ENCODE measurements around the gene CBFA2T2.
A peak's percentile ranks its signal among the peaks of the same experiment; 100 is the strongest.
"Not testable (repeated sequence)": the region's sequence is repeated elsewhere in the genome, so short reads cannot be mapped to it uniquely, and the experiment has no call there.

The CBFA2T2 gene

DNA sequence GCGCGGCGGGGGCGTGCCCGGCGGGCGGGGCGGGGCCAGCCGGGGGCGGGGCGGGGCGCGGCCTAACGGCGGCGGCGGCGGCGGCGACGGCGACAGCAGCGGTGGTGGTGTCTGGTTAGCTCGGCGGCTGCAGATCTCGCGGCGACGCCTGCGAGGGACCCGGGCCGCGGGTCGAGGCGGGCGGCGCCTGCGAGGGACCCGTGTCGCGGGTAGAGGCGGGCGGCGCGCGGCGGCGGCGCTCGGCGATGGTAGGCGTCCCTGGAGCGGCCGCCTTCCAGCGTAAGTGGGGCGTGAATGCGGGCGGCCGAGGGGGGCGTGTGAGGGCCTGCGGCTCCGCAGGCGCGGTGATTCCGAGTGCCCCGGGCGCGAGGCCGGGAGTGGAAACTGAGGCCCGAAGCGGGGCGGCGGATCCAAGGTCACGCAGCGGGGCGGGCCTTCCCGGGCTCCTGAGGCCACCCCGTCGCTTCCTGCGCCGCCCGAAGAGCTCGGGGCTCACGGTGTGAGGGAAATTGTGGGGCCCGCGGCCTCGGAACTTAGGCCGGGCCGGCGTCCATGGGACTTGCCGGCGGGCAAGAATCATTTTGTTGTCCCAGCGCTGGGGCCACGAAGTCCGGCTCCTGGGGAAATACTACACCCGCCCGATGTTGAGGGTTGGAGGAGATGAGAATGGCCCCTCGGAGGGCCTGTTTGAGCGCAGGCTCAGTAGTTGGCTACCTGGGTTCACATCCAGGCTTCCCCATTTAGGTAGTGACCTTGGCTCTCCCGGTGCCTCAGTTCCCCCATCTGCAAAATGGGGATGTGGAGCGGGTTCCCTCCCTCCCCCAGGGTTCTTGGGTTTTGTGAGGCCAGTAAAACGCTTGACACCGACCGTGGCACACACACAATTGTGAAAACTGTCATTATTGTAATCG is at the start of gene CBFA2T2:
Gene CBFA2T2, plus strand, starts transcription at position 74 of the 911 bp plus-strand sequence. Its CDS starts 172 bp downstream, at position 246.
- Histone ChIP-seq H3K79me2 (peaks cover 35% of the 10 kb centered on the region), H2AFZ (peak within 1 kb of the TSS; percentile 98), H3K4me1 (peaks cover 4% of the 10 kb centered on the region), H3K9ac (peak within 1 kb of the TSS; percentile 63), H3K27ac (peak within 1 kb of the TSS; percentile 94), H3K27me3 (ENCODE audit: control insufficient read depth, insufficient read depth, low read length) (no peaks in the 10 kb centered on the region), H3K9me3 (ENCODE audit: control insufficient read depth, low read length) (no peaks in the 10 kb centered on the region), H3K4me2 (ENCODE audit: low read length) (peak within 1 kb of the TSS; percentile 99), H3K36me3 (ENCODE audit: control insufficient read depth, insufficient read depth, low read length) (no peaks in the 10 kb centered on the region), H3K4me3 (ENCODE audit: low read depth, low read length) (peak within 1 kb of the TSS; percentile 80)
- TF ChIP-seq, protein P1, sequence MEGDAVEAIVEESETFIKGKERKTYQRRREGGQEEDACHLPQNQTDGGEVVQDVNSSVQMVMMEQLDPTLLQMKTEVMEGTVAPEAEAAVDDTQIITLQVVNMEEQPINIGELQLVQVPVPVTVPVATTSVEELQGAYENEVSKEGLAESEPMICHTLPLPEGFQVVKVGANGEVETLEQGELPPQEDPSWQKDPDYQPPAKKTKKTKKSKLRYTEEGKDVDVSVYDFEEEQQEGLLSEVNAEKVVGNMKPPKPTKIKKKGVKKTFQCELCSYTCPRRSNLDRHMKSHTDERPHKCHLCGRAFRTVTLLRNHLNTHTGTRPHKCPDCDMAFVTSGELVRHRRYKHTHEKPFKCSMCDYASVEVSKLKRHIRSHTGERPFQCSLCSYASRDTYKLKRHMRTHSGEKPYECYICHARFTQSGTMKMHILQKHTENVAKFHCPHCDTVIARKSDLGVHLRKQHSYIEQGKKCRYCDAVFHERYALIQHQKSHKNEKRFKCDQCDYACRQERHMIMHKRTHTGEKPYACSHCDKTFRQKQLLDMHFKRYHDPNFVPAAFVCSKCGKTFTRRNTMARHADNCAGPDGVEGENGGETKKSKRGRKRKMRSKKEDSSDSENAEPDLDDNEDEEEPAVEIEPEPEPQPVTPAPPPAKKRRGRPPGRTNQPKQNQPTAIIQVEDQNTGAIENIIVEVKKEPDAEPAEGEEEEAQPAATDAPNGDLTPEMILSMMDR (IDR thresholded peaks at IDR 0.05) = no peak

DNA sequence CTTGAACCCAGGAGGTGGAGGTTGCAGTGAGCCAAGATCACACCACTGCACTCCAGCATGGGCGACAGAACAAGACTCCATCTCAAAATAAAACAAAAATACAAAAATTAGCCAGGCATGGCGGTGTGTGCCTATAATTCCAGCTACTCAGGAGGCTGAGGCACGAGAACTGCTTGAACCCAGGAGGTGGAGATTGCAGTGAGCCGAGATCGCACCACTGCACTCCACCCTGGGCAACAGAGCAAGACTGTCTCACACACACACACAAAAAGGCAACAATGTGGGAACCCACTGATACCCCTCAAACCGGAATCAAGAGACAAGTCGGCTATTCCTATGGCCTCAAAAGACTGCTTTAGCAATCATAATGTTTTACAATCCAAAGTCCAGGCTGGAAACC is 49.3 kb upstream of the CBFA2T2 start:
- not testable (repeated sequence) for H3K4me1 ChIP-seq; H3K4me3 ChIP-seq (ENCODE audit: low read depth, low read length); H3K27ac ChIP-seq

DNA sequence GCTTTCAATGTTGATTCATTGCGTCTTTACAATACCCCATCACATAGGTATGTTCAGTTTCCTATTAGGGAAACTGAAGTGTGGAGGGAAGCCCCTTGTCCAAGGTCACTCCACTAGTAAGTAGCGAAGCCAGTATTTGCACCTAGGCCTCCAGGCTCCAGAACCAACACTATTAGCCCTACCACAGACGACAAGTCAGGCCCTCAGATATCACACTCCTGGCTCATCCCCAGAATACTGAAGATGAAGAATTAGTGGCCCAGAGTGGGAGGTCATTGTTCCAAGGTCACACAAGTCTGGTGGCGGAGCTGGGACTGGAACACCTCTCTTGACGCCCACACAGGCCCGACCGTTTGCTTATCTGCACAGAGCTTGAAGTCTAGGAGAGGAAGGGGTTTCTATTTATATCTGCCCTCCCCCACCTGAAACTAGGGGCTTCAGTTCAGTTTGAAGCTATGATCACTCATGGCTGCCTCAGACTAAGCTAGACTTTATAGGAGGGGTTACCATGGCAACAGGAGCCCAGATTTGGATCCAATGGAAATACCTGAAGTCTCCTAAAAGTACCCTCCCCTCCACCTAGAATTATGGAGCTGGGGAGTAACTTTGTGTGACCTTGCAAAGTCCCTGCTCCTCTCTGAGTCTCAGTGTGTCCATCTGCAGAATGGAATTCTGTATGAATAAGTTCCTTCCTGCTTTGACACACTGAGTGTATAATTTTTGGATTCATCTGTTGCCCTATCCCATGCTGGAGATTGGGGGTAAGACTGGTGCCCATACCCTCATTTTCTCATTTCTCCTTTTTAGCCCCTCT is 48.5 kb upstream of the CBFA2T2 start:
- Histone ChIP-seq H3K4me1 (peaks cover 6% of the 10 kb centered on the region), H3K27ac (peak overlapping the region; percentile 45), H3K4me3 (ENCODE audit: low read depth, low read length) (no peak overlapping the region), H3K9ac (no peak overlapping the region), H2AFZ (no peak overlapping the region), H3K79me2 (no peaks in the 10 kb centered on the region), H3K4me2 (ENCODE audit: low read length) (peak overlapping the region; percentile 31), H3K27me3 (ENCODE audit: control insufficient read depth, insufficient read depth, low read length) (no peaks in the 10 kb centered on the region), H3K9me3 (ENCODE audit: control insufficient read depth, low read length) (no peaks in the 10 kb centered on the region), H3K36me3 (ENCODE audit: control insufficient read depth, insufficient read depth, low read length) (no peaks in the 10 kb centered on the region)
- TF ChIP-seq, protein P1 (IDR thresholded peaks at IDR 0.05) = no peak

More for the DNA sequence above, 49.3 kb upstream of the CBFA2T2 start:
- not testable (repeated sequence) for H3K4me2 ChIP-seq (ENCODE audit: low read length); H3K36me3 ChIP-seq (ENCODE audit: control insufficient read depth, insufficient read depth, low read length); H3K9me3 ChIP-seq (ENCODE audit: control insufficient read depth, low read length); H3K27me3 ChIP-seq (ENCODE audit: control insufficient read depth, insufficient read depth, low read length); H2AFZ ChIP-seq; H3K79me2 ChIP-seq; H3K9ac ChIP-seq

DNA sequence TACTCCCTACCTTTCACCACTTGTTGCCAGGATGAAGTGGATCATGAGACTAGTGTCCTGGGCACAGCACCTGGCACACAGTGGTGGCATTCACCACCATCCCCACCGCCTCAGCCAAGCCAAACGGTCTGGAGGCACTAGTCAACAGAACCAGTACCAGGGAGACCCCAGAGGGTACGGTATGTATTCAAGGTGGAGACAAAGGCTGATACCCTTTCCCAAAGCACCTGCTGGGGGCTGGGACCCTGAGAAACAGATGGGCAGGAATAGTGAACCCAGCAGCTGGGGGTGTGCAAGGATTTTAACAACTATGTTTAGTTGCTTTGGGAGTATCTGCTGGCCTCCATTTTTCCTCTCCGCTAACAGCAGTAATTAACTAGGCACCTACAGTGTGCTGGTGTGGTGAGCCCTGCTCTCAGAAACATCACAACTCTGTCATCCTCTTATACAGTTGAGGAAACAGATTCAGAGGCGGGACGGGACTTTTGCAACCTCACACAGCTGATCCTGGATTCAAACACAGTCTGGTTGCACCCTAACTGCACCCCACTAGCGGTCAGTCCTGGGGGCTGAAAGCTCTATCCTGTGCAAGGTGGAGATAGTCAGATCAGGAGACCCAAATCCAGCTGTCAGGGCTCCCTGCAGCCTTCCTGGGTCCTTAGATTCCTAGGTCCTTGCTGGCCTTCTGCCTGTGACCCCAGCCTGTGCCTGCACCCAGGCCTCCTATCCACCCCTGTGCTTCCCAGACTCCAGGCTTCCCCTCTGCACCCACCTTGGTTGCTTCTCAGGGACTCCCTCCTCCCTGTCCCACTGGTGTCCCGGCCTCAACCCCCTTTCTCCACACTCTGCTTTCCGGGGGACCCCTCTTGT is 47.5 kb upstream of the CBFA2T2 start:
- H3K9me3 ChIP-seq (ENCODE audit: control insufficient read depth, low read length) = no peaks in the 10 kb centered on the region
- TF ChIP-seq, protein P1 (IDR thresholded peaks at IDR 0.05) = no peak
- H3K36me3 ChIP-seq (ENCODE audit: control insufficient read depth, insufficient read depth, low read length) = no peaks in the 10 kb centered on the region
- H3K4me1 ChIP-seq = peaks cover 6% of the 10 kb centered on the region
- H3K79me2 ChIP-seq = no peaks in the 10 kb centered on the region
- H3K27ac ChIP-seq = peak overlapping the region; percentile 32
- H3K4me3 ChIP-seq (ENCODE audit: low read depth, low read length) = peak overlapping the region; percentile 63
- peak overlapping the region; percentile 74 for H2AFZ ChIP-seq
- no peak overlapping the region for H3K9ac ChIP-seq
- no peaks in the 10 kb centered on the region for H3K27me3 ChIP-seq (ENCODE audit: control insufficient read depth, insufficient read depth, low read length)
- H3K4me2 ChIP-seq (ENCODE audit: low read length) = peak overlapping the region; percentile 95

Data from parathyroid adenoma (tissue), 2 donors.